ENCODE data around the gene ZSCAN26. TPM values are rescaled to one million over a fixed set of nuclear protein-coding genes. Genes with fewer than 3 reads are reported as not detected.

ZSCAN26 gene
- total RNA-seq, 6 experiments from 2014 or later: 8.5 to 10.9 (median 9.3) TPM

DNA sequence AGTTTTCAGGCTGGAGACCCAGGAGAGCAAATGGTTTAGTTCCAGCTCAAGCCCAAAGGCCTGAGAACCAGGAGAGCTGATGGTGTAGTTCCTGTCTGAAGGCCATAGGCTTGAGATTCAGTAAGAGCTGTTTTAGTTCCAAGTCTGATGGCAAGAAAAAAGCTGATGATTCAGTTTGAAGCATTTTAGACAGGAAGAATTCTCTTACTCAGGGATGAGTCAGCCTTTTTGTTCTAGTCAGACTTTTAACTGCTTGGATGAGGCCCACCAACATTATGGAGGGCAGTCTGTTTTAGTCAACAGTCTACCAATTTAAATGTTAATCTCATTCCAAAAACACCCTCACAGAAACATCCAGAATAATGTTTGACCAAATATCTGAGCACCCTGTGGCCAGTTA is 2.5 kb downstream of the ZSCAN26 start:
- peak overlapping the region; percentile 91 for H3K27ac Mint-ChIP-seq
- DNase-seq: peak; percentile 88
- TF ChIP-seq CTCF (IDR thresholded peaks at IDR 0.05): no peak
- peaks cover 32% of the 10 kb centered on the region for H3K36me3 Mint-ChIP-seq (ENCODE audit: low read depth)
- peaks cover 29% of the 10 kb centered on the region for H3K4me1 Mint-ChIP-seq (ENCODE audit: low read depth)
- no peaks in the 10 kb centered on the region; the same call in 1 of the 2 replicates for H3K27me3 Mint-ChIP-seq (ENCODE audit: insufficient read depth)
- H3K9me3 Mint-ChIP-seq: no peaks in the 10 kb centered on the region
- H3K4me3 Mint-ChIP-seq: peak overlapping the region; percentile 18; the same call in 1 of the 2 replicates

DNA sequence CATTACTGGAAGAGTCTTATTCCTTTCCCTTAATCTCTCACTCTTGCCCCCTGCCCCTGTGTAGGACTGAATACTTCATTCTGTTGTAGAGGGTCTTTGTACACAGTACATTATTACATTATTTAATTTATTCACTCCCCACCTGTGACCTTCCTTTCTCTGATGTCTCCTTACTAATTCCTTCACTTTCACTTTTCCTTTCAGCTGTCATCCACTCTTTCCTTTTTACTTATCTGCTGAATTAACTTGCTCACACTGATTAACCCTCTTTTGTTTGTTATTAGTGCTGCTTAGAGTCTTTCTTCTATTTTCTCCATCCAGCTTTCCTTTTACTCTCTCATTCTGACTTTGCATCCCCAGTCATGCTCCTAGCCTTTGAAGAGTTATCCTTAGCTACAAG is 7.9 kb downstream of the ZSCAN26 start:
- H3K27me3 Mint-ChIP-seq (ENCODE audit: insufficient read depth): no peaks in the 10 kb centered on the region; the same call in 1 of the 2 replicates
- H3K9me3 Mint-ChIP-seq: no peaks in the 10 kb centered on the region
- no peak for TF ChIP-seq CTCF (IDR thresholded peaks at IDR 0.05)
- DNase-seq: no peak
- no peak overlapping the region for H3K27ac Mint-ChIP-seq
- no peak overlapping the region for H3K4me3 Mint-ChIP-seq
- H3K4me1 Mint-ChIP-seq (ENCODE audit: low read depth): peaks cover 12% of the 10 kb centered on the region
- H3K36me3 Mint-ChIP-seq (ENCODE audit: low read depth): peaks cover 37% of the 10 kb centered on the region

DNA sequence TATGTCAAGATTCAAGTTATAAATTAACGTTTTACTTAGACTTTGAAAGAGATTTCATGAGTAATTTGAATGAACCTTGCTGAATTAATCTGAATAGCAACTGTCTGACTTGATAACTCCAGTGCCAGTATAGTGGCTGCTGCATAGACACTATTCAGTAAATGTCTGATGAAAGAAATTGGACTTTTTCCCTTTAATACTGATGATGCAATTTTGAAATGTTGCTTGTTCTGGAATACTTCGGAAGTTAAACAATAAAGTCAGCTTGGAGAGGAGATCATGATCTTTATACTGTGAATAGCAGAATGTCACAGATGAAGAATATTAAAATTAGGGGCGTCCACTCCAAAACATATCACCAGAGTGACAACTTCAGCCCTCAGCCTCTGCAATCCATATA is 10.8 kb downstream of the ZSCAN26 start:
- Mint-ChIP-seq H3K27me3 (ENCODE audit: insufficient read depth) (peaks cover 1% of the 10 kb centered on the region), H3K9me3 (peaks cover 3% of the 10 kb centered on the region; the same call in 1 of the 2 replicates), H3K27ac (no peak overlapping the region), H3K36me3 (ENCODE audit: low read depth) (peaks cover 18% of the 10 kb centered on the region), H3K4me3 (no peak overlapping the region), H3K4me1 (ENCODE audit: low read depth) (peaks cover 11% of the 10 kb centered on the region)
- no peak for TF ChIP-seq CTCF (IDR thresholded peaks at IDR 0.05)
- no peak for DNase-seq

DNA sequence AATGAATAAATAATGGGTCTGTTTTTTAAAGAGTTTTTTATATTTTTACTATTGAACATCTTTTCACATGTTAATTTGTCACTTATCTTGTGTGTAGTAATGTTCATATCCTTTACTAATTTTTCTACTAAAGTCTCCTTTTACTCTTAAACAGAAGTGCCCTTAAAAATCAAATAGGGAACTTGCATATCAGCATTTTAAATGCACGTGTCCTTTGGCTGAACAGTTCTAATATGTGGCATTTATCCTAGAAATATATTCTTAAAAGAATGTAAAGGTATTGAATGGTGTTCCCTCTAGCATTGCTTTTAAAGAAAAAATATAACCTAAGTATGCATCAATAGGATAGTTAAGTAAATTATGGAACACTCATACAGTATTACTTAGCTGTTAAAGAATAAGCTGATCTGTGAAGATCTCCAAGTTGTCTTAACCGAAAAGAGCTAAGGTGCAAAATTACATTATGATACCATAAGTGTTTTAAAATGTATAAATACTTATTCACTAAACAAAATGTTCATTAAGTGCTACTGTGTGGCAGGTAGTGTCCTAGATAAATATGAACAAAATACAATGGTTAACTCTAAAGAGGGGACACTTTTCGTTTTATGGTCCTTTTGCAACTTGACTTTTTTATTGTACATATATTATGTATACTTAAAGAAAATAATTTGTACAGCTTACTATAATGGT is 13.8 kb downstream of the ZSCAN26 start:
- no peak for TF ChIP-seq CTCF (IDR thresholded peaks at IDR 0.05)
- Mint-ChIP-seq H3K27me3 (ENCODE audit: insufficient read depth) (peaks cover 3% of the 10 kb centered on the region; the same call in 1 of the 2 replicates), H3K4me3 (peak overlapping the region; percentile 95), H3K36me3 (ENCODE audit: low read depth) (peaks cover 28% of the 10 kb centered on the region), H3K9me3 (peaks cover 5% of the 10 kb centered on the region; the same call in 1 of the 2 replicates), H3K27ac (peak overlapping the region; percentile 69), H3K4me1 (ENCODE audit: low read depth) (peaks cover 13% of the 10 kb centered on the region)
- no peak for DNase-seq

DNA sequence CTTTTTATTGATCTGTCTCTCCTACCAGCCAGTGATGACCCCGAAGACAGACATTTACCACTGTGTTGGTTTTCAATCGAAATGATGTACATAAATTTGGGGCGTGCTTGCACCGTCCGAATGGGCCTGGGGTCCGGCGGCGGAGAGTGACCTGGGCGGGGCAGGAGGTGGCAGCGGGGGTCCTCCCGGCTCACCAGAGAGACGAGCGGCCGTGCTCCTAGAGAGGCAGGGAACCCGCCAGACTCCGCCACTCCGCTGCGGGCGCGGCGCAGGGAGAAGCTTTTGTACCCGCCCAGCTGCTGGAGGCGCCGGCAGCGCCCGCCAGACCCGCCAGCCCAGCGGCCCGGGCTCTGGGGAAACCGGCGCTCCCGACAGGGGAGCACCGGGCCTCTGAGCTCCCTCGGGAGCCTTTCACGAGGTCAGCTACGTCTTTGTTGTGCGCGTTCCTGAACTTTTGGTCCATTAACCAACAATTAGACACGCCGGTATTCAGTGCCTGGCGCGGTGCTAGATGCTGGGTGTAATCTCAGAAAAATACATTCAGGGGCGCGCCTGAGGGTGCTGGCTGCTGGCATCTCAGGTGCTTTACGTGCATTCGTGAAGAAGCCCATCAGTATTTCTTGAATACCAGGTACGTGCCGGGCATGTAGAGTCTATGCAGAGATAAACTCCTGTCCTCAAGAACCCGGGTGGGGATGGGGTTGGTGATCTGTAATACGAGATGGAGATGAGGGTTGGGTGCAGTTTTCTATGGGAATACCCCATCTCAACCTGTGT is 14.5 kb downstream of the ZSCAN26 start, which contains the start of gene PGBD1:
Gene PGBD1 (plus strand): TSS at position 285 of the 777 bp plus-strand sequence. CDS start 2,242 bp downstream, outside the sequence.
- no peak for TF ChIP-seq CTCF (IDR thresholded peaks at IDR 0.05)
- Mint-ChIP-seq H3K4me3 (peak within 1 kb of the TSS; percentile 95), H3K9me3 (peaks cover 5% of the 10 kb centered on the region; the same call in 1 of the 2 replicates), H3K36me3 (ENCODE audit: low read depth) (peaks cover 22% of the 10 kb centered on the region), H3K27me3 (ENCODE audit: insufficient read depth) (peaks cover 3% of the 10 kb centered on the region; the same call in 1 of the 2 replicates), H3K4me1 (ENCODE audit: low read depth) (peaks cover 13% of the 10 kb centered on the region), H3K27ac (peak within 1 kb of the TSS; percentile 74)
- peak; percentile 56 for DNase-seq
